ENCODE results near the gene EIF4B. TPM values are rescaled to one million over a fixed set of nuclear protein-coding genes. Genes with fewer than 3 reads are reported as not detected.
A peak's percentile ranks its signal among the peaks of the same experiment; 100 is the strongest.

Gene EIF4B
- total and polyA plus RNA-seq, 2 of the 13 experiments (the other 11 are each of a cell fraction or from before 2014, with no cell fraction given) = 416 to 548 TPM

DNA sequence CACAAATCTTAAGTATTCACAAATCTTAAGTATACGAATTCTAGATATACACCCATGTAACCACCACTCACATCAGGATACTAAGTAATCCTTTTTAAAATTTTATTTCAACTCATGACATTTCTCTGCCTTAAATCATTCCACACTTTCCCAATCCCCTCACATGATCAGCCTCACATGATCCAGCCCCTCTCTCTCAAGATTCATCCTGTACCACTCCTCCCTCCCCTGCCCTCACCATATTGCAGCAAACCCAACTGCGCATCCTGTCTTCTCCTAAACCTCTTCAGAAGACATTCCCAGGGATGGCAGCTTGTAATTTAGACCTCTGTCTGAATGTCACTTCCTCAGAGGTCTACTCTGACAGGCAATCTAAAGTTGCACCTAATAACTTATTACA lies 1.7 kb upstream of the EIF4B start (continued):
- TF ChIP-seq, protein P1, sequence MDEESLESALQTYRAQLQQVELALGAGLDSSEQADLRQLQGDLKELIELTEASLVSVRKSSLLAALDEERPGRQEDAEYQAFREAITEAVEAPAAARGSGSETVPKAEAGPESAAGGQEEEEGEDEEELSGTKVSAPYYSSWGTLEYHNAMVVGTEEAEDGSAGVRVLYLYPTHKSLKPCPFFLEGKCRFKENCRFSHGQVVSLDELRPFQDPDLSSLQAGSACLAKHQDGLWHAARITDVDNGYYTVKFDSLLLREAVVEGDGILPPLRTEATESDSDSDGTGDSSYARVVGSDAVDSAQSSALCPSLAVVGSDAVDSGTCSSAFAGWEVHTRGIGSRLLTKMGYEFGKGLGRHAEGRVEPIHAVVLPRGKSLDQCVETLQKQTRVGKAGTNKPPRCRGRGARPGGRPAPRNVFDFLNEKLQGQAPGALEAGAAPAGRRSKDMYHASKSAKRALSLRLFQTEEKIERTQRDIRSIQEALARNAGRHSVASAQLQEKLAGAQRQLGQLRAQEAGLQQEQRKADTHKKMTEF (CRISPR knock-in tag; IDR thresholded peaks at IDR 0.05) = no peak
- TF ChIP-seq, protein P2, sequence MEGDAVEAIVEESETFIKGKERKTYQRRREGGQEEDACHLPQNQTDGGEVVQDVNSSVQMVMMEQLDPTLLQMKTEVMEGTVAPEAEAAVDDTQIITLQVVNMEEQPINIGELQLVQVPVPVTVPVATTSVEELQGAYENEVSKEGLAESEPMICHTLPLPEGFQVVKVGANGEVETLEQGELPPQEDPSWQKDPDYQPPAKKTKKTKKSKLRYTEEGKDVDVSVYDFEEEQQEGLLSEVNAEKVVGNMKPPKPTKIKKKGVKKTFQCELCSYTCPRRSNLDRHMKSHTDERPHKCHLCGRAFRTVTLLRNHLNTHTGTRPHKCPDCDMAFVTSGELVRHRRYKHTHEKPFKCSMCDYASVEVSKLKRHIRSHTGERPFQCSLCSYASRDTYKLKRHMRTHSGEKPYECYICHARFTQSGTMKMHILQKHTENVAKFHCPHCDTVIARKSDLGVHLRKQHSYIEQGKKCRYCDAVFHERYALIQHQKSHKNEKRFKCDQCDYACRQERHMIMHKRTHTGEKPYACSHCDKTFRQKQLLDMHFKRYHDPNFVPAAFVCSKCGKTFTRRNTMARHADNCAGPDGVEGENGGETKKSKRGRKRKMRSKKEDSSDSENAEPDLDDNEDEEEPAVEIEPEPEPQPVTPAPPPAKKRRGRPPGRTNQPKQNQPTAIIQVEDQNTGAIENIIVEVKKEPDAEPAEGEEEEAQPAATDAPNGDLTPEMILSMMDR (CRISPR knock-in tag; IDR thresholded peaks at IDR 0.05) = no peak
- TF ChIP-seq, protein P3, sequence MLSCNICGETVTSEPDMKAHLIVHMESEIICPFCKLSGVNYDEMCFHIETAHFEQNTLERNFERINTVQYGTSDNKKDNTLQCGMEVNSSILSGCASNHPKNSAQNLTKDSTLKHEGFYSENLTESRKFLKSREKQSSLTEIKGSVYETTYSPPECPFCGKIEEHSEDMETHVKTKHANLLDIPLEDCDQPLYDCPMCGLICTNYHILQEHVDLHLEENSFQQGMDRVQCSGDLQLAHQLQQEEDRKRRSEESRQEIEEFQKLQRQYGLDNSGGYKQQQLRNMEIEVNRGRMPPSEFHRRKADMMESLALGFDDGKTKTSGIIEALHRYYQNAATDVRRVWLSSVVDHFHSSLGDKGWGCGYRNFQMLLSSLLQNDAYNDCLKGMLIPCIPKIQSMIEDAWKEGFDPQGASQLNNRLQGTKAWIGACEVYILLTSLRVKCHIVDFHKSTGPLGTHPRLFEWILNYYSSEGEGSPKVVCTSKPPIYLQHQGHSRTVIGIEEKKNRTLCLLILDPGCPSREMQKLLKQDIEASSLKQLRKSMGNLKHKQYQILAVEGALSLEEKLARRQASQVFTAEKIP (CRISPR knock-in tag; IDR thresholded peaks at IDR 0.05; ENCODE audit: borderline replicate concordance) = no peak
- TF ChIP-seq KAT8 (CRISPR knock-in tag; IDR thresholded peaks at IDR 0.05) = no peak
- no peak for TF ChIP-seq ATF7 (IDR thresholded peaks at IDR 0.05)
- no peak for TF ChIP-seq ATF7 (CRISPR knock-in tag; IDR thresholded peaks at IDR 0.05)
- no peak for TF ChIP-seq HIVEP1 (CRISPR knock-in tag; IDR thresholded peaks at IDR 0.05)
- 0 out of 2 replicates have a peak, but pooled peaks have one; percentile 15 for TF ChIP-seq RAD51 (IDR thresholded peaks at IDR 0.05; ENCODE audit: borderline replicate concordance)
- TF ChIP-seq CEBPG (CRISPR knock-in tag; IDR thresholded peaks at IDR 0.05) = no peak
- no peak for TF ChIP-seq NFATC3 (CRISPR knock-in tag; IDR thresholded peaks at IDR 0.05)
- TF ChIP-seq HCFC1 (IDR thresholded peaks at IDR 0.05; ENCODE audit: low read depth, low read length) = no peak
